Lower lobe of right lung (tissue), 2 donors: ENCODE measurements around the gene ZGRF1. TPM values are rescaled to one million over a fixed set of nuclear protein-coding genes. Genes with fewer than 3 reads are reported as not detected.

Source experiments
- ATAC-seq, 2 donors: fragments of 200-7000 bp; cut with Tn5 transposase; one replicate each; pipeline ENCODE4 v1.9.1; 2020 to 2022; ENCODE audit warnings: mild to moderate bottlenecking in 2 of 2, moderate library complexity in 2 of 2
- DNase-seq: peaks from one replicate; pipeline ENCODE4 v3.0.0-alpha.2; 2020
- H3K27ac ChIP-seq: fragments of 200-600 bp; one replicate; pipeline ENCODE4 v1.8.0; 2022
- H3K27me3 ChIP-seq: fragments of 200-600 bp; one replicate; pipeline ENCODE4 v1.8.0; 2022; ENCODE audit warnings: low read depth
- H3K36me3 ChIP-seq: fragments of 200-600 bp; one replicate; pipeline ENCODE4 v1.8.0; 2022; ENCODE audit warnings: mild to moderate bottlenecking
- H3K4me1 ChIP-seq: fragments of 200-600 bp; one replicate; pipeline ENCODE4 v1.8.0; 2022
- H3K4me3 ChIP-seq: fragments of 200-600 bp; one replicate; pipeline ENCODE4 v1.8.0; 2022; ENCODE audit warnings: mild to moderate bottlenecking
- H3K9me3 ChIP-seq: fragments of 200-600 bp; one replicate; pipeline ENCODE4 v1.8.0; 2022
- intact Hi-C: fragments of 100-400 bp; cut with DNase I; formaldehyde crosslinking; loops from one replicate; pipeline ENCODE4 v1.11.0; 2022
- total RNA-seq: library from RNA; stranded (reverse); fragmentation: NEBNext Ultra II Directional; extraction: Animal tissue kit (Norgen Biotek cat#: 25700); gene quantifications from one replicate; pipeline ENCODE4 v1.2.1, GENCODE V29; 2021
- TF ChIP-seq, protein P1 (sequence below): fragments of 200-600 bp; IDR thresholded peaks from one replicate; pipeline ENCODE4 v1.8.0; 2022; ENCODE audit warnings: antibody characterized with exemption, mild to moderate bottlenecking
- donor health status: DM: no; HTN: yes; CAD: no; lungs with severe emphysema.

The ZGRF1 gene
- total RNA-seq, 1 donor from 2014 or later: 5.7 TPM

DNA sequence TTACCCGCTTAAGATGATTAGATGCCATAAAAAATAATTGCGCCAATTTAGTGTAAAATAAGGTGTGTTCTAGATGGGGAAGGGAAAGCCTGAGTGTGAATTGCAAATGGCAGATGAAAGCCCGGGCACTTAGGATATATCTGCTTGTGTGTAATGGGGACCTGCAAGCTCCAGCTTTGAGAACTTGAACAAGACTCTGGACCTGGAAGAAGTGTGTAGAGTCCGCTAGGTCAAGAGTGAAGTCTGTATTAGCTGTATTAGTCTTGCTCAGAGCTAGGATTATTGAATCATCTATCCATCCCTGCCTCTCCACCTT lies 124.9 kb downstream of the ZGRF1 start:
- no peaks in the 10 kb centered on the region for H3K9me3 ChIP-seq
- no peaks in the 10 kb centered on the region for H3K36me3 ChIP-seq
- TF ChIP-seq, protein P1, sequence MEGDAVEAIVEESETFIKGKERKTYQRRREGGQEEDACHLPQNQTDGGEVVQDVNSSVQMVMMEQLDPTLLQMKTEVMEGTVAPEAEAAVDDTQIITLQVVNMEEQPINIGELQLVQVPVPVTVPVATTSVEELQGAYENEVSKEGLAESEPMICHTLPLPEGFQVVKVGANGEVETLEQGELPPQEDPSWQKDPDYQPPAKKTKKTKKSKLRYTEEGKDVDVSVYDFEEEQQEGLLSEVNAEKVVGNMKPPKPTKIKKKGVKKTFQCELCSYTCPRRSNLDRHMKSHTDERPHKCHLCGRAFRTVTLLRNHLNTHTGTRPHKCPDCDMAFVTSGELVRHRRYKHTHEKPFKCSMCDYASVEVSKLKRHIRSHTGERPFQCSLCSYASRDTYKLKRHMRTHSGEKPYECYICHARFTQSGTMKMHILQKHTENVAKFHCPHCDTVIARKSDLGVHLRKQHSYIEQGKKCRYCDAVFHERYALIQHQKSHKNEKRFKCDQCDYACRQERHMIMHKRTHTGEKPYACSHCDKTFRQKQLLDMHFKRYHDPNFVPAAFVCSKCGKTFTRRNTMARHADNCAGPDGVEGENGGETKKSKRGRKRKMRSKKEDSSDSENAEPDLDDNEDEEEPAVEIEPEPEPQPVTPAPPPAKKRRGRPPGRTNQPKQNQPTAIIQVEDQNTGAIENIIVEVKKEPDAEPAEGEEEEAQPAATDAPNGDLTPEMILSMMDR: no peak
- peaks cover 99% of the 10 kb centered on the region for H3K27me3 ChIP-seq
- DNase-seq (no peak), ATAC-seq (no peak)
- peaks cover 49% of the 10 kb centered on the region for H3K4me1 ChIP-seq
- no peak overlapping the region for H3K4me3 ChIP-seq
- H3K27ac ChIP-seq: no peak overlapping the region
- intact Hi-C loops: no loop called here

DNA sequence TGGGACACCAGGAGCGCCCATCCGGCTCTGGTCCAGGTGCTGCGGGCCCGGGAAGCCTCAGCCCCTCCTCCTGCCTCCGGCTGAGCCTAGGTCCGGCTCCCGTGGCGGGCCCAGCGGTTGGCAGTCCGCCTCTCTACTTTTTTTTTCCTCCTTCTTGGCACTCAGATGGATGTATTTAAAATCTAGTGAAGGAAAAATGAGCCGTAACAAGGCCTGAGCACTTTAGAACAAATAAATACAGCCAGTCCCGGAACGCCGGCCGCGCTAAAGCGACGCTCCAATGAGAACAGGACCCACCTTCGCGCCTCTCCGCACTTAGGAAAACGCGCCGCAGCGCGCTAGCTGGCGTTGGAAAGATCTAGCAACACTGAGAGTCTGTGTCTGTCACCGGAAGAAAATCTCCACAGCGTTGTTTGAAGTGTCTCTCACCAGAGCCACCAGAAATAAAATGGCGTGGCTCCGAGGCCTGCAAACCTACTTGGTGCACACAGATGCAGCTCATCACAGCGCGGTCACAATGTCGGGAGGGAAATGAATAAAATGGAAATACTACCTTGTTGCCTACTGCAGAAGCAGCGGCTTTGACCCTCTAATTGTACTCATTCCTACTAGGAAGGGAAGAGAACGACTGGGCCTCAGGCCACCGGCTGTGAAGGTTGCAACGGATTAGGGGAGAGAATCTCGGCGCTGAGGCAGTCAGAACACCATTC lies 125.5 kb downstream of the ZGRF1 start:
- Histone ChIP-seq H3K36me3 (no peaks in the 10 kb centered on the region), H3K4me3 (no peak overlapping the region), H3K4me1 (peaks cover 44% of the 10 kb centered on the region), H3K9me3 (no peaks in the 10 kb centered on the region), H3K27me3 (peaks cover 99% of the 10 kb centered on the region), H3K27ac (no peak overlapping the region)
- ATAC-seq: peak in 1 of 2 donors; percentile 11
- intact Hi-C loops: no loop called here
- DNase-seq: no peak
- TF ChIP-seq, protein P1: no peak

DNA sequence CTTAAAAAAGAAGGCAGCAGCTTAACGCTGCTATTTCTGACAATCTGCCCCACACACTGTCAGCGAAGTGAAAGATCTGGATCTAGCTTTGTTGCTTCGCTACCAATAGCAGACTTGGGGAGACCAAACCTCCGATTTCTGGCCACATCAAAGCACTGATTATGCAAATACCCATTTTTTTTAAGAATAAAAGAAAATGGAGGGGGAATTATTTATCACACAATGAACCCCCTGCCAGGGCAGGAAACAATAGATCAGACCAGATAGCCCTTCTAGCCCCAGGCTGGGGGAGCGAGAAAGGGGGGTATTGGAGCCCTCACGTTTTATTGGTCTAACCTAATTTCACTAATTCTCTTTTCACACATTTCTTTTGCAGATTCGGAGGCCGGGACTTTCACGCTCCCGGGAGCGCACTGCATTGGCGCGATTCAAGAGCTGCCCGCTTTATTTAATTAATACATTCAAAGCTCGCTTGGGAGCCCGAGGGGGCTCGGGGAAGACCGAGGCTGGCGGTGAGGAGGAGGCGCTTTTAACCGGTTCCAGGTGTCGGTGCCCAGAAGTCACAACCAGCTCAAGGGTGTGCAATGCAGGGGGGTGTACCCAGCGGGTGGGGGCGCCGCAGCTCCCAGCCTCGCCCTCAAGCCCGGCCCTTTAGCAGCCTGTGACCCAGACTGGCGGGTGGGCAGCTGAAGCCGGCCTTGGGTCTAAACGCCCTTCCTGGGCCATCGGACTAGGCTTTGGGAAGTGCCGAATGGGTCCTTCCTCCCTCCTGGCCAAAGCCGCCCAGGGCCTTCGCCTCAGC lies 126.2 kb downstream of the ZGRF1 start:
- peaks cover 99% of the 10 kb centered on the region for H3K27me3 ChIP-seq
- DNase-seq (no peak), ATAC-seq (peak; percentile 20 to 24)
- TF ChIP-seq, protein P1: no peak
- peaks cover 37% of the 10 kb centered on the region for H3K4me1 ChIP-seq
- no peaks in the 10 kb centered on the region for H3K9me3 ChIP-seq
- intact Hi-C loops: no loop called here
- H3K4me3 ChIP-seq: no peak overlapping the region
- no peak overlapping the region for H3K27ac ChIP-seq
- no peaks in the 10 kb centered on the region for H3K36me3 ChIP-seq

DNA sequence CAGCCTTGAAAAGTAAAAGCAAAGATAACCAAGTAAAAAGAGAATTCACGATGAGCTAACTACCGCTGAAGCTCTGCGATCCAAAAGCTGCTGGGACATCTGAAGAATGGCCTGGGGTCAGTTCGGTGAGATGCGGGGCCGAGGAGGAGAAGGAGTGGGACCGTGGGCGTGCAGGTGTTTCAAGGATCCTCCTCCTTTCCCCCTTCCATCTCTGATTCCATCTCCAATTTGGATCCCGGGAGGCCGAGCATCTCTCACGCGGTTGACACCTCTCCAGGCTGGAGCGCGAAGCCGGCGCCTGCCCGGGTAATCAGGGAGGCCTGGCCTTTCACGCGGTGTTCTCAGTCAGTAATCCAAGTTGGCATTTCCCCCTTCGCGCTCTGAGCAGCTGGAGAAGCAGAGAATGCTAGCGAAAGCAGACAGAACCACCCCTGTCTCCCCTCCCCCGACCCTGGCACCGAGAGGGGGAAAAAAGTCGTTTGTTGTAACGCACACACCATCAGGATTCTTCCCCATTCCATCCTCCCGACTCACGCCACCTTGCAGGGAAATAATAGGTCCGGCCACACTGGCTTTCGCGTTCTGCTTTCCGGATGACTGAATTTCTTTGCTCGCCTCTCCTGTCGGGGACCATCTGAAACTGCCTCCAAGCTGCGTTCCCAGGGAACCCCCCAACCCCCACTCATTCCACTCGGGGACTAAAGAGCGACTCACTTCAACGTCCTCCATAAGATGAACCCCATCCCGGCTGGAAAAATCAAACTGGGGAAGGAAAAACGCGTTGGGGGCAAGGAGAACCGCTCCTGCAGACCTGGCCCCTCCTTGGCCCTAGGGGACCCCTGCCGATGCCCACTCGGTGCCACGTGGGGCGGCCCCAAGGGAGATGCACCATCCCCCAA lies 127.2 kb downstream of the ZGRF1 start:
- Histone ChIP-seq H3K4me1 (peaks cover 28% of the 10 kb centered on the region), H3K27me3 (peaks cover 93% of the 10 kb centered on the region), H3K36me3 (no peaks in the 10 kb centered on the region), H3K9me3 (no peaks in the 10 kb centered on the region), H3K27ac (no peak overlapping the region), H3K4me3 (no peak overlapping the region)
- ATAC-seq: no peak
- no peak for DNase-seq
- TF ChIP-seq, protein P1: no peak
- intact Hi-C loops: no loop called here

DNA sequence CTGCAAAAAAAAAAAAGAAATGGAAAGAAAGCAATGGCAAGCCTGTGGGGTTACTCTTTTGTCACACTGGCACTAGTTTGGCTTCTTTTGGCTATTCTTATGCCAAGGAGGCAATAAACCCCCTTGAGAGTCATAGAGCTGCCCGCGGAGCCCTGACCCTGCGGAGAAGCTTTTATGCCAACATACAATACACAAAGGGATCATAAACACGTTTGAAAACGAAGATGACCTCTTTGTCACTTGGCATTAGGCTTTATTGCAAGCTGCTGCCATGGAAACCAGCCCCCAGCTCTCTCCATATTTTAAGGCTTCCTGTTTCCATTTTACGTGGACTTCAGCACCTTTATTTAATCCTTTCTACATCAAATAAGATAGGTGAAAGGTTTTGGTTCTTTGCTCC lies 128.4 kb downstream of the ZGRF1 start:
- intact Hi-C loops: no loop called here
- ATAC-seq: no peak
- Histone ChIP-seq H3K27me3 (peaks cover 89% of the 10 kb centered on the region), H3K4me1 (peaks cover 22% of the 10 kb centered on the region), H3K27ac (no peak overlapping the region), H3K4me3 (no peak overlapping the region), H3K9me3 (no peaks in the 10 kb centered on the region), H3K36me3 (no peaks in the 10 kb centered on the region)
- no peak for DNase-seq
- TF ChIP-seq, protein P1: no peak
